Transverse colon (tissue), 3 donors: ENCODE results near the gene ZNF12.

ENCODE experiments used
- POLR2A ChIP-seq: fragments of 450-650 bp; IDR thresholded peaks from one replicate; pipeline ENCODE4 v1.6.1; 2016; ENCODE audit warnings: antibody characterized with exemption, mild to moderate bottlenecking, moderate library complexity
- TF ChIP-seq, protein P1 (sequence below), 5 experiments: fragments of 200-600 bp in 3 of 5; fragments of 450-650 bp in 2 of 5; sonication (generic) in 3 of 5; IDR thresholded peaks; 1 replicate in 2 of 5; 2 replicates in 3 of 5; pipeline ENCODE4 v1.5.1; 2016 to 2017; ENCODE audit warnings: antibody characterized with exemption in 5 of 5, inconsistent platforms in 3 of 5, mild to moderate bottlenecking in 2 of 5, moderate library complexity in 1 of 5

DNA sequence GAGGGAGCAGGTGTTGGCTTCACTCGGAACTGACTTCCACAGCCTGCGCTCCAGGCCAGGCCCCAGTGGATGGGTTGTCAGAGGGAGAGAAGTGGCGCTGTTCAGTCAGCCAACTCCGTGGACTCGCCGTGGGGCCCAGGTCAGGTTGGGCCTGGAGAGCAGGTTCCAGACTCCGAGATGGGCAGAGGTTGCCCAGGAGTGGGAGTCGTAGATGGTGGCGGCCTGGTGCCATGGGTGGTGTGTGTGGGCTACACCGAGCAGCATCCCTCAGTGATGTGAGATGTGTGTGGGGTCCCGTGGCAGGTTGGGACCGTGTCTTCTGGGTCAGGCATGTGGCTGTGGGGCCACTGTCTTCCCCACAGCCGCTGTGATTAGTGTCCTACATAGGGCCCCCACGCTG, 59.2 kb downstream of the ZNF12 start:
- TF ChIP-seq, protein P1, sequence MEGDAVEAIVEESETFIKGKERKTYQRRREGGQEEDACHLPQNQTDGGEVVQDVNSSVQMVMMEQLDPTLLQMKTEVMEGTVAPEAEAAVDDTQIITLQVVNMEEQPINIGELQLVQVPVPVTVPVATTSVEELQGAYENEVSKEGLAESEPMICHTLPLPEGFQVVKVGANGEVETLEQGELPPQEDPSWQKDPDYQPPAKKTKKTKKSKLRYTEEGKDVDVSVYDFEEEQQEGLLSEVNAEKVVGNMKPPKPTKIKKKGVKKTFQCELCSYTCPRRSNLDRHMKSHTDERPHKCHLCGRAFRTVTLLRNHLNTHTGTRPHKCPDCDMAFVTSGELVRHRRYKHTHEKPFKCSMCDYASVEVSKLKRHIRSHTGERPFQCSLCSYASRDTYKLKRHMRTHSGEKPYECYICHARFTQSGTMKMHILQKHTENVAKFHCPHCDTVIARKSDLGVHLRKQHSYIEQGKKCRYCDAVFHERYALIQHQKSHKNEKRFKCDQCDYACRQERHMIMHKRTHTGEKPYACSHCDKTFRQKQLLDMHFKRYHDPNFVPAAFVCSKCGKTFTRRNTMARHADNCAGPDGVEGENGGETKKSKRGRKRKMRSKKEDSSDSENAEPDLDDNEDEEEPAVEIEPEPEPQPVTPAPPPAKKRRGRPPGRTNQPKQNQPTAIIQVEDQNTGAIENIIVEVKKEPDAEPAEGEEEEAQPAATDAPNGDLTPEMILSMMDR (IDR thresholded peaks at IDR 0.05): no peak
- no peak for TF ChIP-seq POLR2A
